HUDEP-2 (cell line): ENCODE data around the gene PRR7.

Experiments
- DNase-seq, 76 experiments: peaks; one replicate each; lab custom pipeline; 2025; ENCODE audit not compliant: unreplicated experiment in 76 of 76; lab: John Stamatoyannopoulos, UW

Gene PRR7

DNA sequence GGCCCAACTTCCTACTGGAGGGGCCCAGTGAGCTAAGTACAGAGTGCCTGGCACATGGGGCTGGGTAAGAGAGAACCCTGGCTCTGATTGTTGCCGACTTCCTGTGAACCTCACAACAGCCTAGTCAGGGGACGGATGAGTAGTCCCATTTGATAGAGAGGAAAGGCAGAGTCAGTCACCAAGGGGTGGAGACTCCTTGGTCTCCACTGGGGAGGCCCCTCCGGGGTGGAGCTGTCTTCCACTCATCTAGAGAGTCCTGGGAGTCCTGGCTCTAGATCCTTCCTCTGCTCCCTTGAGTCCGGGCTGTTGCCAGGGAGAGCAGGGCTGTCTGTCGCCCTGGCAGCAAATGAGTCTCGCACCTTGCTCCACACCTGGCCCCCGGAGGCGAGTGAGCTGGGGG, 12.2 kb upstream of the PRR7 start:
- no peak for DNase-seq

GRCh38 chr5:177434942-177435738, 11.5 kb upstream of the PRR7 start:
- no peak for DNase-seq

DNA sequence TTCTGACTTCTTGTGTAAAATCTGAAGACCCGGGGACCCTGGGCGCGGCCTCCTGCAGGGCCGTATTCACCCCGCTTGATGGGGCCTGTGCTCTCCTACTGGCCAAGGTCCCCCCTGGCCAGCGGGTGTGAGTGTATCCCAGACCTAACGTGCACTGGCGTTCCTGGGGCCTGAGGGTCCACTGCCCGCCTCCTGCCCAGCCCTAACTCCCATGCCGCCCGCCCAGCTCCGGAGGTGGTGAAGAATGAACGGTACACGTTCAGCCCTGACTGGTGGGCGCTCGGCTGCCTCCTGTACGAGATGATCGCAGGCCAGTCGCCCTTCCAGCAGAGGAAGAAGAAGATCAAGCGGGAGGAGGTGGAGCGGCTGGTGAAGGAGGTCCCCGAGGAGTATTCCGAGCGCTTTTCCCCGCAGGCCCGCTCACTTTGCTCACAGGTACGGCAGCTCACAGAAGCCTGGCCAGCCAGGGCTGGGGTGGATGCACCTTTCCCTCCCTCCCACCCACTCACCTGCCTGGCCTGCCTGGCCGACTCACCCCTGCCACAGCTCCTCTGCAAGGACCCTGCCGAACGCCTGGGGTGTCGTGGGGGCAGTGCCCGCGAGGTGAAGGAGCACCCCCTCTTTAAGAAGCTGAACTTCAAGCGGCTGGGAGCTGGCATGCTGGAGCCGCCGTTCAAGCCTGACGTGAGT, 10.6 kb upstream of the PRR7 start:
- no peak for DNase-seq

DNA sequence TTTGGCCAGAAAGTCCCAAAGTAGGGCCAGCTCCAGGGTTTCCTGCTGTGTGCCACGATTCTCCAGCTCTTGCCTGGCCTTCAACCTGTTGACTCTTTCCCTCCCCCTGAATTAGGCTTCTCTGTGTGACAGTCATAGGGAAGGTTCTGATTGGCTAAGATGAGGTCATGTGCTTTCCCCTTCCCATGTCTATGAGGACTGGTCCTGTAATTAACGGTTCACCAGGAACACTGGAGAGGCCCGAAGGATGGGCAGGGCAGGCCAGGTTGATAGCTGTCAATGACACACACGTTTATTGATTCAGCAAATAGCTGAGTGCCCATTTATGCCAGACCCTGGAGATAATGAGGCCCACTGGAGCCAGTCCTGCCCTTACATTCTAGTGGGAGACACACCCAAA, 9.0 kb upstream of the PRR7 start:
- no peak for DNase-seq

- DNase-seq = no peak
Observed at GRCh38 chr5:177438468-177438867, 8.1 kb upstream of the PRR7 start.

DNA sequence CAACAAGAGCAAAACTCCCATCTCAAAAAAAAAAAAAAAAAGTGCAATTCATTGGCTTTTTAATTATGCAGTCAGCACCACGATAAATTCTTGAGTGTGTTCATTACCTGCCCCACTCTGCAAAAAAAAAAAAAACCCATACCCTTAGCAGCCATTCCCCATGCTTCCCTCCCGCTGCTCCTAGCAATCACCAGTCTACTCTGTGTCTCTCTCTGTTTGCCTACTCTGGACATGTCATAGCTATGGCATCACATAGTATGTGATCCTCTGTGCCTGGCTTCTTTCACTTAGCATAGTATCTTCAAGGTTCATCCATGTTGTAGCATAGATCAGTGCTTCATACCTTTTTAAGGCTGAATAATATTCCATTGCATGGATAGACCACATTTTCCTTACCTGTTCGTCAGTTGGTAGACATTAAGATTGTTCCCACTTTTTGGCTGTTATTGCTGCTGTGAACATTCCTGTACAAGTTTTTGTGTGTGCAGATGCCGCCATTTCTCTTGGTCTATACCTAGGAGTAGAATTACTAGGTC, 7.0 kb upstream of the PRR7 start:
- DNase-seq = no peak

- no peak for DNase-seq
Observed at GRCh38 chr5:177440211-177440989, 6.2 kb upstream of the PRR7 start.

DNA sequence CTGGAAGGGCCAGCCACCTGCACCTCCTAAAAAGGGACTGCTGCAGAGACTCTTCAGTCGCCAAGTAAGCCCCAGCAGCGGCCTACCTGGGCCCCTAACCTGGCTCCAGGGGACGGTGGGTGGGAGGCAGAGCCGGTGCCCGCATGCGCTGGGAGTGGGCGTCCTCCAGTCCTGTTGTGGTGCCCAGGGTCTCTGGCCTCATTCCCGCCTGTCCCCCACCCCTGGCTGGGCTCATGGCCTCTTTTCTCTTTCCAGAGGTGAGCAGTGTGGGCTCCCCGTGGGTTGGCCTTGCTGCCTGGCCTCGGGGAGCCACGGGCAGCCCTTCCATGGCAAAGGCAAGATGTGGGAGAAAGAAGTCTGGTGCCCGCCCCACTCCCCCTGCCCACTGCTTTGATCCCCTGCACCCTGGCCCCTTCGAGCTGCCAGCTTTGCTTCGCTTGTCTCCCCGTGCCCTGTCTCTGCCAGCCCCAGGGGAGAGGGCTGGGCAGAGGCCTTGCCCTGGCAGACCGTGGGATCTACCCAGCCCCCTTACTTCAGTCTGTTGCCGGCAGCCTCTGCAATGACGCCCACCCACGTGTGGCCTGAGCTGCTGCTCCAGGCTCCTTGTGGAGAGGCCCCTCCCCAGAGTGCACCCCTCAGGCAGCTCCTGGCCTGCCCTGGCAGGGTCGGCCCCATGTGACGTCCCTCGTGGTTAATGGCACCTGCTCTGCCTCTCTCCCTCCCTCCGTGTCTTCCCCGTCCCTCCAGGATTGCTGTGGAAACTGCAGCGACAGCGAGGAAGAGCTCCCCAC, 5.4 kb upstream of the PRR7 start:
- DNase-seq = no peak

GRCh38 chr5:177442066-177442826, 4.4 kb upstream of the PRR7 start:
- no peak for DNase-seq

- DNase-seq = no peak
Observed at GRCh38 chr5:177443144-177443983, 3.2 kb upstream of the PRR7 start.

DNA sequence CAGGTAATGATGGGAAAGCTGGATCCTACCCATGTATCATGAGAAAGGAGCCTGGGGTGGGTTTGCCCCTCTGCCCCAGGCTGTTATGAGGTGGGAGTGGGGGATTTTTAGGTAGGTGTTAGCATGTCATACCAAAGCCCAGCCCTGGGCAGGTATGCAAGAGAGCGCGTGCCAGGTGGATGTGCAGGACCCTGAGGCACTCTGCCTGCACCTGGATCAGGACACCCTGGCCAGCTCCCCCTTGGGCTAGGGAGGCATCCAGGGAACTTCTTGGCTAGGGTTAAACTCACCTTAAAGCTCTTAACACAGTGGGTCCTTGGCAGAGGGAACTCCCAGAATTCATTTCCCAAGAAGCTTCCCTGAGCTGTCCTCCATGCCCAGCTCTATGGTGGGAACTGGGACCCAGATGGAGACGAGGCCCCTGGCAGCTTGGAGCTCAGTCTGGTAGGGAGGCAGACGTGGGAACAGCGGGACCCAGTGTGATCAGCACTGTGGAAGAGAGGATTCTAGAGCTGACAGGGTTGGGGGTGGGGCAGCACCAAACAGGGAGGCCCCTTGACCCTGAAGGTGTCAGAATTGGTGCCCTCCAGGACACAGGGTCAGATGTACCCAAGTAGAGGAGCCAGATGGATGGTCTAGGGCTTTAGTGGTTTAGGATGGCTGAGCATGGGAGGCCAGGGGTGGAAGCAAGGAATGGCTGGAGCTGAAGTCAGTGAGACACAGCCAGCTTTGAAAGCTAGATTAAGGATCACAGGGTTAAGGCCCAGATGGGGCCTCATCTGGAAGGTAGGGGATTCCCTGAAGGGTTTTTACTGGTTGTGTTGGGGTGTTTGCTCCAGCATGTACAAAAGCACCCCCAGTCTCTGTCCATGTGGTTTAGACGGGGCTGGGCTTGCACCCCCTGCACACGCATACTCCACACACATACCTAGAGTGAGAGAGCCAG, 2.2 kb upstream of the PRR7 start:
- DNase-seq = no peak

GRCh38 chr5:177445052-177445916, 1.3 kb upstream of the PRR7 start:
- peak in 2 of 76 experiments; percentile 5 to 6 for DNase-seq

DNA sequence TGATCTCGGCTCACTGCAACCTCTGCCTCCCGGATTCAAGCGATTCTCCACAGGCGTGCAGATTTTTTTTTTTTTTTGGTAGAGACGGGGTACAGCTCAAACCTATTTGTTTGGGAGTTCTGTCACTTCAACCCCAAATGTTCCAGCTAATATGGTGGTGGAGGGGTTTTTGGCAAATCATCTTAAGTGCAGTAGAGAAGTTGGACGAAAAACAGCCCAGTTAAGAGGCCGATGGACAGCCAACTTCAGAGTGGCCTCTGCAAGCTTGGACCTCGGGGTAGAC, 756 bp upstream of the PRR7 start:
- no peak for DNase-seq

GRCh38 chr5:177447066-177447610, 524 bp downstream of the PRR7 start:
- DNase-seq = peak in 56 of 76 experiments; percentile 4 to 75 (median 44)

DNA sequence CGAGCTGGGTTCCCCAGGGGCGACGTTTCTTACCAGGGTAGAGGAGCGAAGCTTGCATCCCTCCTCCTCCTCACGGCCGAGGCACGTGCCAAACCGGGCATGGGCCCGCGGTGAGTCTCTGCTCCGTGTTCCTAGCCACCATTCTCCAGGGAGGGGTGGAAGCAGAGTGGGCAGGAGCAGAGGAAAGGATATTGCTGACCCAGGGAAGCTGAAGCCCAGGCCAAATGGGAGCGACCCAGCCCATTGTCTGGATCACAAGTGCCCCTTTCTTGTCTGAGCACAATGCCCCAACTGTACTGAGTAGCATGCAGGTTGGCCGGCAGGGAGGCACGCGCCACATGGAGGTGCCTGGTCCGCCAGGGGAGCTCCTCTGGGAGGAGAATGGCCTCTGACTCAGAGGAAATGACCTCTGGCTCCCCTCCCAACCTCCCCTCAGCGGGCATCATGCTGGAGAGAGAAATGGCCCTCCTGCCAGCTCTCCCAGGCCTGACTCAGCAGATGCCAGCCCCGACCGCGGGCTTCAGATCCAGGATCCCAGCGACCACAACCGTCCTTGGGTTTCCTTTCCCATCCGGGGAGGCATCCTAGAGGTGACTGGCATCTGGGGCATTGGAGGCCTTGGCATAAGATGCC, 1.1 kb downstream of the PRR7 start:
- peak in 46 of 76 experiments; percentile 7 to 68 (median 36) for DNase-seq

DNA sequence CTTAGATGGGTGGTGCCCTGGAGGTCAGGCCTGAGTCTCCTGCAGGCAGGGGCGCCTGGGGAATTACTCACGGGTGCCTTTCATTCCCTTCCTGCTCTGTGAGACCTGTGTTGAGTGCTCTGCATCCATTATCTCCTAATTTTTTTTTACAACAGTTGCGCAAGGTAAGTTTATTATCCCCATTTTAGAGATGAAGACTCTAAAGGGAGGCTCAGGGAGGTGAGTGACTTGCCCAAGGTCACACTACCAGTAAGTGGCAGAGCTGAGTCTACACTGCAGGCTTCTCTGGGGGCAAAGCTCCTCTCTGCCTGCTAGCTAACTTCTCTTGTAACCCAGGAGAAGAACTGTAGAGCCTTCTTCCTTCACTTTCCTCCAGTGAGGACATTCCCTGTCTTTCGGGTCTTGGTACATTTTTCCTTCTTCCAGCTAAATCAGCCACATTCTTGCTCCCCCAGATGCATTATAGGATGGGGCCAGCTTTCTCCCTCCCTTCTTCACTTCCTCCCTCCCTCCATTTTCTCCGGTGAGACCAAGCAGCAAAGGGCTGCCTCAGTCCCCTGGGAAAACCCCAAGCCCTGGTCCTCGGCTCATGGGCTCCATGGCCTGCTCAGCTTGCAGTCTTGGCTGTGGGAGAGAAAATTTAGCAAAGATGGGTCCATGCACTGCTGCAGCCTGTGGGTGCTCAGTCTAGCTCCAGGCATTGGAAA, 1.8 kb downstream of the PRR7 start:
- DNase-seq = no peak
